GM19452 (cell line): Measurements from ENCODE around the gene DHRS7B.
"Not testable (repeated sequence)": the region's sequence is repeated elsewhere in the genome, so short reads cannot be mapped to it uniquely, and the experiment has no call there.

ENCODE experiments used
- ATAC-seq: cut with Tn5 transposase; IDR thresholded peaks from one replicate; pipeline ENCODE4 v1.9.1; 2021; ENCODE audit not compliant: unreplicated experiment

The DHRS7B gene

DNA sequence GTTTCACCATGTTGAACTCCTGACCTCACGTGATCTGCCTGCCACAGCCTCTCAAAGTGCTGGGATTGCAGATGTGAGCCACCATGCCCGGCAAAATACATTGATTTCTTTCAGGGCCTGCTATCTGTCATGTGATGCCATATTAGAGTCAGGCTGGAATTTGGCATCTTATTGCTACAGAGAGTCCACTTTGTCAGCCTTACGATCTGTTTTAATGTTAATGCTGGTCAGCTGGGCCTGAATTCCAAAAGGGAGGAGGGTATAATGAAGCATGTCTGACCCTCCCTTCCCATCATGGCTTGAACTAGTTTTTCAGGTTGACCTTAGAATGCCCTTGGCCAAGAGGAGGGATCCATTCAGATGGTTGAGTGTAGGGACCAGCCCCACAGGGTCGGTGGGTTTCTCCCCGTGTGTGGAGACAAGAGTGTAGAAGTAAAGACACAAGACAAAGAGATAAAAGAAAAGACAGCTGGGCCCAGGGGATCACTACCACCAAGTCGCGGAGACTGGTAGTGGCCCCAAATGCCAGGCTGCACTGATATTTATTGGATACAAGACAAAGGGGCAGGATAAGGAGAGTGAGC is 19.6 kb upstream of the DHRS7B start:
- not testable (repeated sequence) for ATAC-seq

DNA sequence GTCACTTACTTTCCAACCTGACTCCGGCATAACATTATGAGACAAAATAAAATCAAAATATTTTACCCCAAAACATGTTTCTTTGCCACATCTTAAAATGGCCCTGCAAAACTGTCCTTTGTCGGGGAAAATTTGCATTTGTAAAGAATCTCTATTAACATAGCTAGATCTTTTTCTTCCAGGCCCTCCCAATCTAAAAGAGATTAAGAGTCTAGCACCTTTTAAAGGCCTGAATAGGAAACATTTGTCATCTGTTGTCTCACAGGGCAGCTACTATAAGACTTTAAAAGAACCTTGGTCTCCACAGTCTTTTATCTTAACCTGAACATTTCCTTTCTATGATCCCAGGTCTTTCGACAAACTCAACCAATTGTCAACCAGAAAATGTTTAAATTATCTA is 18.1 kb upstream of the DHRS7B start:
- no peak for ATAC-seq

DNA sequence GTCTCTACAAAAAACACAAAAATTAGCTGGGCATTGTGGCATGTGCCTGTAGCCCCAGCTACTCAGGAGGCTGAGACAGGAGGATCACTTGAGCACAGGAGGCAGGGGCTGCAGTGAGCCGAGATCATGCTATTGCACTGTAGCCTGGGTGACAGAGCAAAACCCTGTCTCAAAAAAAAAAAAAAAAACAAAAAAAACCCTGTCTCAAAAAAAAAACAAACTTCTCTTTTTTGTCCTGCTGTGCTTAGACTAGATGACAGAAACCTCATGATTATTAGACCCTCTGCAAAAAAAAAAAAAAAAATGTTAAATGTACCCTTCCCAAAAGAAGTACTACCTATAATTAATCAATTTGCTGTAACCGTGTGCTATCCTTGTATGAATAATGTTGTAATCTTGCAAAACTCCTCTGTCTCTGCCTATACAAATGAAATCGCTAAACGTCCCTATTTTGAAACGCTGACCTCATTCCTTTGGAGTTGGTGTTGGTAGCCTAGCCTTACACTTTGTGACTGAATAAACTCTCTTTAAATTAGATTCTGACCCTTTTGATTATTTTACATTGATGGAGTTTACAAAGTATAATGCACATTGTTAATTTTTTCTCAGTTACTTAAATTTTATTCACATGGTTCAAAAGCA is 13.6 kb upstream of the DHRS7B start:
- ATAC-seq: no peak

DNA sequence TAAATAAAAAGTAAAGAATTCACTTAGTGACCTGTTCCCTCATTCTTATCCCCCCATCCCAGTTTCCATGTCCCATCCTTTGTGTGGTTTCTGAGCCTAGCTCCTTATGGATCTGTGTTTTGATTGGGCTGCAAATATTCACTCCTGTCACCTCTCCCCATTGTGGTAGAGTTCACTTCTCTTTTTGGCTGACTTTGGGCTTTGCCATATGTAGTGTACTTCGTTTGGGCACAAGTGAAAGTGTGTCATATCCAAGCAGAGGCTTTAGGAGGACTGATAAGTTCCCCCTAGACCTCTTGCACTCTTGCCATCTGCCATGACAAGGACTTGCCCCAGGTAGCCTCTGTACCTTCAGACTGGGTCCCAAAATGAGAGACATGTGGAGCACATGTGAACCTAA is 13.0 kb upstream of the DHRS7B start:
- ATAC-seq: no peak

DNA sequence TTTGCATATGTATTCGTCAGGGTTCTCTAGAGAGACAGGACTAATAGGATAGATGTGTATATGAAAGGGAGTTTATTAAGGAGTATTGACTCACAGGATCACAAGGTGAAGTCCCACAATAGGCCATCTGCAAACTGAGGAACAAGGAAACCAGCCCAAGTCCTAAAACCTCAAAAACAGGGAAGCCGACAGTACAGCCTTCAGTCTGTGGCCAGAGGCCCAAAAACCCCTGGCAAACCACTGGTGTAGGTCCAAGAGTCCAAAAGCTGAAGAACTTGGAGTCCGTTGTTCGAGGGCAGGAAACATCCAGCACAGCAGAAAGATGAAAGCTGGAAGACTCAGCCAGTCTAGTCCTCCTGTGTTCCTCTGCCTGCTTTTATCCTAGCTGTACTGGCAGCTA is 12.0 kb upstream of the DHRS7B start:
- ATAC-seq: not testable (repeated sequence)

DNA sequence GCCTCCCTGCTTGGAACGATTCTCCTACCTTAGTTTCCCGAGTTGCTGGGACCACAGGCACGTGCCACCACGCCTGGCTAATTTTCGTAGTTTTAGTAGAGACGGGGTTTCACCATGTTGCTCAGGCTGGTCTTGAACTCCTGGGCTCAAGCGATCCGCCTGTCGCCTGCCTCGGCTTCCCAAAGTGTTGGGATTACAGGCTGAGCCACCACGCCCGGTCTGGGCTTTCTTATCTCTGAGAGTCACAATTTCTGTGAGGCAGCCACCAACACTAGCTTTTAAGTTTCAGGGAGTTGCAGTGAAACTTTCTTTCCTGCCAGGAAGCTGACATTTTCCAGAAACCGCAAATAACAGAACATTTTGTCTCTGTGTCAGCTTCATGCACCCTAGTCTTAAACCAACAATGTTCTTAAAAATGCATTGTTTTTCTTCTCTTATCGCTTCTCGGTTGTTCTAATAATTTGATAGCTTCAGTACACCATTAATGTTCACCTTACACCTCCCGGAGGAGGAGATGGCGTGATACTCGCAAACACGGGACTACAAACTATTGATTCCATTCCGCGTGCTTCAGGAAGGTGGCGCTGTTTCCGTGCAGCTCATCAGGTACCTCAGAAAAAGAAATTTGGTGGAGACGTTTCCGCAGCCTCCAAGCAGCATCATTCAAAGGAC is 7.4 kb upstream of the DHRS7B start:
- ATAC-seq: no peak

DNA sequence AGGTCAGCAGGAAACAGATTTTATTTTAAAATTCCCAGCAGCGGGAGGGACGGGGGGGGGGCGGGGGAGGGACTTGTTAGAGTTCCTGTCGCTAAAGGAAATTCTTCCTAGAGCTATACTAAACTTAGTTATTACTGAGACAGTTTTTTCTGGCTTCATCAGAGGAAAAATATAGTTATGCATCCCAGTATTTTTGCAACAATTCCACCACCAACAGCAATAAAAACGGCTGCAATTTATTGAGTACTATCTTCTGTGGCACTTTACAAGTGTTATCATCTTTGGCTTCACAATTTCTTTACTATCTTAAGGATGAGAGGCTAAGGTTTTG is 6.9 kb upstream of the DHRS7B start:
- no peak for ATAC-seq

DNA sequence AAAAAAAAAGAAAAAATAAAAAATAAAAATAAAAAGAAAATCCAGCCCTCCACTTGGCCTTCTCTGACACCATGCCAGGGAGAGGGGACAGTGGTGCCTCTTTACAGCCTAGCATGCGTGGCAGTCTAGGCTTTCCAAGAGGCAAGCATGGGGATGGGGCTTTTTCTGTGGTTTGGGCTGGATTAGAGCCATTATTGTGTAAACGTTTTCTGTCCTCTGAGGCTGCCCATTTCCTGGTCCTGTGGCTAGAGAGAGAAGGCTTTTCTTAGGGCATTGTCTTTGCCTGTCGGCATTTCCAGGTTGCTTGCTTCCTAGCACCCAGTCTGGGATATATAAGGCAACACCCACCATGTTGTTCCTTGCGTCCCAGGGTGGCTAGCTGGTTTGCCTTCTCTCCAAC is 2.7 kb upstream of the DHRS7B start:
- ATAC-seq: no peak

DNA sequence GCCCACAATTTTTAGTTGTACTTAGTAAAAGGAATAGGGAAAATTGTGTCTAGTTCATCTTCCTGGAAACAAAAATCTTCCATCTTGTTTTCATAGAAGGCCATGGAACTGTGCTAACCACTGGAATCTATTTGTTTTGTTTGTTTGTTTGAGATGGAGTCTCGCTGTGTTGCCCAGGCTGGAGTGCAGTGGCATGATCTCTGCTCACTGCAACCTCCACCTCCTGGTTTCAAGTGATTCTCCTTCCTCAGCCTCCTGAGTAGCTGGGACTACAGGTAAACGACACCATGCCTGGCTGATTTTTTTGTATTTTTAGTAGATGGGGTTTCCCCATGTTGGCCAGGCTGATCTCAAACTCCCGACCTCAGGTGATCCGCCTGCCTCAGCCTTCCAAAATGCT is 2.2 kb upstream of the DHRS7B start:
- not testable (repeated sequence) for ATAC-seq

DNA sequence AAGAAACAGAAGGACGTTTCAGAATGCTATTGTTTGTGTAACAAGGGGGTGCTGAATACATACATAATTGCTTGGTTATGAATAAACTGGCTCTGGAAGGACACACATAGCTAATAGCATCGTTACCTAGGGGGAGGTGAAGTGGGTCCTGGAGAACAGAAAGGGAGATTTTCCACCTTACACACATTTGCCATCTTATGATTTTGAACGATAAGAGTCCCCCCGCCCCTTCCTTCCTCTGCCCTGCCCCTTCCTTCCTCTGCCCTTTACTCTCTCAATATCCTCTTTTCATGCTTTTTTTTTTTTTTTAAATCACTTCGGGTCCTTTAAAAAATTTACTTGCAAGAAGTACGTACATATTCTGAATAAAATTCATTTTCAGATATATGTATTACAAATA is 902 bp upstream of the DHRS7B start:
- ATAC-seq: no peak

DNA sequence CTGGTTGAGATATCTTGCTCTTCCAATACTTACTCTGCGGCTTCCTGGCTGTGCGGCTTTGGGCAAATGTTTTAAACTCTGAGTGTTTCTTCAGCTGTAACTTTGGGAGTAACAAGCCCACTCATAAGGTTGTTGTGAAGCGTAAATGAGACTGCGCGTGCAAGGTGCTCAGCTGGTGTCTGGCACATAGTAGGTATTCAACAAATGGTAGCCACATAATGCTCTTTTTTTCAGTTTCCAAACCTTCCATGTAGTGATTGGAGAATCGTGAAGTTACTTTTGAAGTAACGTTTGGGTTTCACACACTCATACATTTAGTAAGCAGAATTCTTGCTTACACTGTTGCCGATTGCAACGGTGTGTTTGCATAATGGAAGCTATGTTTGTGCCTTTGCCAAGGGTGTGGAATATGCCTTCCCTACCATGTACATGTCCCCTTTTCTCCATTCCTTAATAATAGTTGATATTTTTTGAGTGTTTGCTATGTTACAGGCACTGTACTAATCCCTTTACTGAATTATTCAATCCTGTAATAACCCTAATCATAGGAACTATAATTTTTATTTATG is 829 bp downstream of the DHRS7B start:
- no peak for ATAC-seq

DNA sequence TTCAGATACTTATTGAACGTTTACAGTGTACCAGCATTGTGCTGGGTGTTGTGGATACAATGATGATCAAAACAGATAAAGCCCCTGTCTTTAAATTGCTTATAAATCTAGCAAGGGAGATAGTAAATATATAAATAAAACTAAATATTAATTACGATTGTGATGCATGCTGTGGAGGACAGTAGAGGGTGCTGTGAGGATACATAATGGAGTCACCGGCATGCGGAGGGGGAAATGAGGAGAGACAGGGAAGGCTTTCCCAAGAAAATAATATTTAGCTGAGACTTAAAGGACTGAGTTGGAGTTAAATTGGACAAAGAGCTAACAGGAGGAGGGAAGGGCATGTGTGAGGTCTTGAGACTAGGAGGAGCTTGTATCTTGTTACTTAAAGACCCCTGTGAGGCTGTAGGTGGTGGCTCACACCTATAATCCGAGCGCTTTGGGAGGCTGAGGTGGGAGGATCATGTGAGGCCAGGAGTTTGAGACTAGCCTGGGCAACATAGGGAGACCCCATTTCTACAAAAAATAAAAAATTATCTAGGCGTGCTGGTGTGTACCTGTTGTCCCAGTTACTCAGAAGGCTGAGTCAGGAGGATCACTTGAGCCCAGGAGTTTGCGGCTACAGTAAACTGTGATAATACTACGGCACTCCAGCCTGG is 2.4 kb downstream of the DHRS7B start:
- ATAC-seq: no peak

DNA sequence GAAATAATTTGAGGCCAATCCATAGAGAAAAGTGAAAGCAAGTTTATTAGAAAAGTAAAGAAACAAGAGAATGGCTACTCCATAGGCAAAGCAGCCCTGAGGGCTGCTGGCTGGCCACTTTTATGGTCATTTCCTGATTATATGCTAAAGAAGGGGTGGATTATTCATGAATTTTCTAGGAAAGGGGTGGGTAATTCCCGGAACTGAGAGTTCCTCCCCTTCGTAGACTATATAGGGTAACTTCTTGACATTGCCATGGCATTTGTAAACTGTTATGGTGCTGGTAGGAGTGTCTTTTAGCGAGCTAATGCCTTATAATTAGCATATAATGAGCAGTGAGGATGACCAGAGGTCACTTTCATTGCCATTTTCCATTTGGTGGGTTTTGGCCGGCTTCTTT is 4.4 kb downstream of the DHRS7B start:
- no peak for ATAC-seq

DNA sequence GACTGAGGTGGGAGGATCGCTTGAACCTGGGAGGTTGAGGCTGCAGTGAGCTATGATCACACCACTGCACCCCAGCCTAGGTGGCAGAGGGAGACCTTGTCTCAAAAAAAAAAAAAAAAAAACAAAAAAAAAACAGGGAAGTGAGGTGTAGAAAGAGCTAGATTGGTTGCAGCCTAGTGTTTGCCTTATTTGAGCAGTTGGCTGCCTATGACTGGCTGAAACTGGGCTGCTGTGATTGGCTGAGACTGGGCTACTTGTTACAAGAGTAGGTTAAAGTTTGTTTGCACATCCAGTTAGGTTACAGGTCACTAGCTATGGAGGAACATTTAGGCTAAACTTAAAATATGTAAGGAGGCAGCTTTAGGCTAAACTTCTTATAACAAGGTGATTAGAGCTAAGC is 5.7 kb downstream of the DHRS7B start:
- no peak for ATAC-seq

DNA sequence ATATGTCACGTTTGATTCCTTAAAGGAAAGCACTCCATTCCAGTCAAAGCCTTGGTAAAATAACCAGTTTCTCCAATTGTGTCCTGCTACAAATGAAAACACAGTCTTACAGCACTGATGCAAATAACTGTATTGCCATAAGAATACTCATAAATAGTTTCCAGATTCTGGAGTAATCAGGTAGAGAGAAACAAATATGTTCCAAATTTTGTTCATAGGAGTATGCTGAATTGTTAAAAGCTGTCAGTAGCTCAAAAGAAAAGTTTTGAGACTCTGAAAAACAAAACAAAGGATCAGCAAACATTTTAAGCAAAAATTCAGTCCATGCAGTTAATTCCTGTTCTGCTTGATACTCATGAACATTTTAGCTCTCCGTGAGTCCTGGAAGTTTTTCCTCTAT is 7.8 kb downstream of the DHRS7B start:
- no peak for ATAC-seq

DNA sequence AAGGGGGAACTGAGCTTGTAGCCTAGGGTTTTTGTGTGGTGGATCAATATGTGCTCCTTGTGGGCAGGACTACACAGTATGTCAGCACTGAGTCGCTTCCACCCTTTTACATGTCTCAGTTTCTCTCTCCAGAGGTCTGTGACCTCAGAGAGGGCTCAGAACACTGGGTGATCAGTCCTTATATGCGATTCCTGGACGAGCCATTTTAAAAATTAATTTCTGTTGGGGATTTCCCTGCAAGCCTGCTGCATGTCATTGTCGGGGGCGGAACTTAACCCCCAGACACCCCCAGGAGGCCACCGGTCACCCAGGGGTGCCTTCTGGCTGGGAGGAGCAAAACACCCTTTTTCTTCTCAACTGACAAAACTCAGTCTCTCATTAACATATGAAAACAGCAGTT is 14.1 kb downstream of the DHRS7B start:
- no peak for ATAC-seq

DNA sequence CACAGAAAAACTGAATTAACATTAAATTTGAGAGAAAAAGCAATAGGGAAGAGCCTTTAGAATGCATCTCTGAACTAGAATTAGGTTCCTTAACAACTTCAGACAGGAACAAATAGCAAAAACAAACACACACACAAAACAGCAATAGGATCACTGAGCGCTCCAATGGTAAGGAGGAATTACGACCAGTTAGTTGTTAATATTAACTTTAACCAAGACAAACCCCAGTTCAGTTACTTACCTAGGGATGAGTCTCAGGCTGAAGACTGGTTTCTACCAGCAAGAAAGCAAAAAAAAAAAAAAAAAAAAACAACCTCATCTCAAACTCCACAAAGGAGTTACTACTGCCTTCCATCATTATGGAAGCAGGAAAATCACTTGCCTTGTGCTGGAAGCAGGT is 14.6 kb downstream of the DHRS7B start:
- ATAC-seq: no peak

DNA sequence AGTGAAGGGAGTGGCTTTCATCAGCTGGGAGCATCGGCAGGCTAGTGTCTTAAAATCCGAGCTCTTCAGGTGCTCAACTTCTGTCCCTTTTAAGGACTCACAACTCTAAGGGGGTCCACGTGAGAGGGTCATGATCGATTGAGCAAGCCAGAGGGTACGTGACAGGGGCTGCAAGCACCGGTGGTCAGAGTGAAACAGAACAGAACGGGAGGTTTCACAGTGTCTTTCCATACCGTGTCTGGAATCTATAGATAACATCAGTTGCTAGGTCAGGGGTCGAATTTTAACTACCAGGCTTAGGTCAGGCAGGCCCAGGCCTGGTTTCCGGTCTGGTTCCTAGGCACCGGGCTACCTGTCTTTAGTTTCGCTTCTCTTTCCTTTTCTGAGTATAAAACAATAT is 15.3 kb downstream of the DHRS7B start:
- ATAC-seq: not testable (repeated sequence)

DNA sequence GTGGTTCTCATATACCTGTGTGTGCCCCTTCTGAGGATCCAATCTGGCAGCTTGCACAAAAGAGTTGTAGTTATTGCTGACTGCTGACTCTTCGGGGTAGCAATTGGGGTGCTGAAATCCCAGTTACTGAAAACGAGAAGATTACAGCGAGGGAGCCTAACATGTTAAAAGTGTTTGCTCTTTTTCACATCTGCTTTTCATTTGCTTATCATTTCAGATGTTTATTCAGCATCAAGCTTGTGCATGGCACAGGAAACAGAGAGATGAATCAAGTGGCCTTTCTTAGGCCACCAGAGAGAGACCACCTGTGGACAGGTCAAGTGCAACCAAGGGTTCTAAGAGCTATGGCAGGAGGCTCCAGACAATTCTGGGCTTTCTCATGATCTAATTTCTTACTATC is 16.9 kb downstream of the DHRS7B start:
- no peak for ATAC-seq

DNA sequence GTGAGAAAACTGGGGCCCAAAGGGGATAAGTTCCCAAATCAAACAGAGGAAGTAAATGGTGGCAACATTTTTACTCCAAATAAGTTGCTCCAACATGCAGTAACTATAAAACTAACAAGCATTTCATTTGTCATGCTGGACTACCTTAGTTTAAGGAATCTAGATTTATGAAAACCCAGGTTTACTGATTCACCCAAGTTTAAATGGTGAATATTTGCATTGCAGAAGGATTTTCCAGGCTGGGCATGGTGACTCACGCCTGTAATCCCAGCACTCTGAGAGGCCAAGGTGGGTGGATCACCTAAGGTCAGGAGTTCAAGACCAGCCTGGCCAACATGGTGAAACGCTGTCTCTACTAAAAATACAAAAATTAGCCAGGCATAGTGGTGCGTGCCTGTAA is 17.5 kb downstream of the DHRS7B start:
- not testable (repeated sequence) for ATAC-seq

DNA sequence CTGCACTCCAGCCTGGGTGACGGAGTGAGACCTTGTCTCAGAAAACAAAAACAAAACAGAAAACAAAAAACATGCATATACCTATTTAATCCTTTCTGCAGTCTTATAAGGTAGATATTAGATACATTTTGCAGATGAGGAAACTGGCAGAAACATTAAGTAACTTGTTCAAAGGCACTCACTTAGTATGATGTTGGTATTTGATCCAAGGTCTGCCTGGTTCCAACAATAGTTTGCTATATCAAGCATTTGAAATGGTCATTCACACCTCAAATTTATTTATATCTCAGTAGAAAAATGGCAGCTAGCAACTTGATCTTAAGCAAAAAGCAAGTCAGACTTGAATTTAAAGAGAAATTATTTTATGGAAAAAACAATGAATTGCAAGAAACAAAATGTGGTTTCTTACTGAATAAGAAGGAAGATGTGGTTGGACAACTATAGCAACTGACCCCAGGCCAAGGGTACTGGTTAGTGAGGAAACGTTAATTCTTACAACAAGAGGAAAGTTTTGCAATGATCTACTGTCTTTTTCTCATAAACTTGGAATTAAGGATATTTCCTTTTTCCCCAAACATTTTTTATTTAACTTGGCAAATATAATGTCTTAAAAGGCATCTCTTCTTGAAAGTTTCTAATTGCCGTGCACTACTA is 19.7 kb downstream of the DHRS7B start:
- ATAC-seq: no peak
